Neural progenitor cell (in vitro differentiated cells): Measurements from ENCODE around the gene TEAD1. TPM values are rescaled to one million over a fixed set of nuclear protein-coding genes. Genes with fewer than 3 reads are reported as not detected.

ENCODE experiments used
- DNase-seq: peaks from one replicate; pipeline ENCODE4 v3.0.0-alpha.2; 2016; ENCODE audit warnings: low spot score
- H2AFZ ChIP-seq: fragments of 200-600 bp; sonication (generic); replicated peaks from 2 replicates; pipeline ENCODE4 v1.6.1; 2016; ENCODE audit warnings: antibody characterized with exemption
- H3F3A ChIP-seq: fragments of 200-600 bp; sonication (generic); 2 replicates; pipeline ENCODE4 v1.6.1; 2016; ENCODE audit warnings: antibody characterized with exemption, low read depth
- H3K27ac ChIP-seq: fragments of 200-600 bp; sonication (generic); 2 replicates; pipeline ENCODE4 v1.5.1; 2016; ENCODE audit warnings: mild to moderate bottlenecking
- H3K27me3 ChIP-seq: fragments of 200-600 bp; sonication (generic); 2 replicates; pipeline ENCODE4 v1.6.1; 2016; ENCODE audit warnings: mild to moderate bottlenecking, moderate library complexity
- H3K36me3 ChIP-seq: fragments of 200-600 bp; sonication (generic); 2 replicates; pipeline ENCODE4 v1.5.1; 2016
- H3K4me1 ChIP-seq: fragments of 200-600 bp; sonication (generic); 2 replicates; pipeline ENCODE4 v1.6.1; 2016; ENCODE audit warnings: mixed run types
- H3K4me2 ChIP-seq: fragments of 200-600 bp; sonication (generic); 2 replicates; pipeline ENCODE4 v1.6.1; 2016
- H3K4me3 ChIP-seq: fragments of 200-600 bp; sonication (generic); 2 replicates; pipeline ENCODE4 v1.5.1; 2016
- H3K79me2 ChIP-seq: fragments of 200-600 bp; sonication (generic); 2 replicates; pipeline ENCODE4 v1.6.1; 2016; ENCODE audit warnings: low read depth
- H3K9ac ChIP-seq: fragments of 200-600 bp; sonication (generic); 2 replicates; pipeline ENCODE4 v1.6.1; 2016
- H3K9me3 ChIP-seq: fragments of 200-600 bp; sonication (generic); 2 replicates; pipeline ENCODE4 v1.5.1; 2016; ENCODE audit warnings: low read depth
- H4K20me1 ChIP-seq: fragments of 200-600 bp; sonication (generic); 2 replicates; pipeline ENCODE4 v1.6.1; 2016; ENCODE audit warnings: low read depth
- H3K27ac Mint-ChIP-seq: 3 replicates; pipeline ENCODE4 v1.8.0; 2021; ENCODE audit warnings: mixed read lengths
- H3K27me3 Mint-ChIP-seq: 2 replicates; pipeline ENCODE4 v1.8.0; 2022; ENCODE audit warnings: low read depth, mild to moderate bottlenecking, inconsistent platforms, moderate library complexity, mixed read lengths; ENCODE audit not compliant: insufficient read depth
- H3K36me3 Mint-ChIP-seq: 3 replicates; pipeline ENCODE4 v1.8.0; 2021; ENCODE audit warnings: mixed read lengths
- H3K4me1 Mint-ChIP-seq: 3 replicates; pipeline ENCODE4 v1.8.0; 2021; ENCODE audit warnings: mixed read lengths
- H3K4me3 Mint-ChIP-seq: 3 replicates; pipeline ENCODE4 v1.8.0; 2021; ENCODE audit warnings: mild to moderate bottlenecking, moderate library complexity, mixed read lengths
- H3K9me3 Mint-ChIP-seq: 3 replicates; pipeline ENCODE4 v1.8.0; 2020; ENCODE audit warnings: mixed read lengths
- EZH2 ChIP-seq: fragments of 200-600 bp; sonication (generic); IDR thresholded peaks from 2 replicates; pipeline ENCODE4 v1.6.1; 2017; ENCODE audit warnings: antibody characterized with exemption, mild to moderate bottlenecking, moderate library complexity
- EZH2phosphoT487 ChIP-seq: fragments of 200-600 bp; sonication (generic); IDR thresholded peaks from 2 replicates; pipeline ENCODE4 v1.6.1; 2017; ENCODE audit warnings: antibody characterized with exemption
- total RNA-seq: library from RNA; depleted of rRNA; stranded (reverse); fragments of >200 nt; gene quantifications from 2 replicates; pipeline ENCODE4 v1.2.3, GENCODE V29; 2015; ENCODE audit warnings: low replicate concordance
- TF ChIP-seq, protein P1 (sequence below): fragments of 200-600 bp; sonication (generic); IDR thresholded peaks from 2 replicates; pipeline ENCODE4 v1.5.1; 2017; ENCODE audit warnings: antibody characterized with exemption, mild to moderate bottlenecking

TEAD1 gene
- total RNA-seq, 1 donor from 2014 or later = 98.3 TPM

DNA sequence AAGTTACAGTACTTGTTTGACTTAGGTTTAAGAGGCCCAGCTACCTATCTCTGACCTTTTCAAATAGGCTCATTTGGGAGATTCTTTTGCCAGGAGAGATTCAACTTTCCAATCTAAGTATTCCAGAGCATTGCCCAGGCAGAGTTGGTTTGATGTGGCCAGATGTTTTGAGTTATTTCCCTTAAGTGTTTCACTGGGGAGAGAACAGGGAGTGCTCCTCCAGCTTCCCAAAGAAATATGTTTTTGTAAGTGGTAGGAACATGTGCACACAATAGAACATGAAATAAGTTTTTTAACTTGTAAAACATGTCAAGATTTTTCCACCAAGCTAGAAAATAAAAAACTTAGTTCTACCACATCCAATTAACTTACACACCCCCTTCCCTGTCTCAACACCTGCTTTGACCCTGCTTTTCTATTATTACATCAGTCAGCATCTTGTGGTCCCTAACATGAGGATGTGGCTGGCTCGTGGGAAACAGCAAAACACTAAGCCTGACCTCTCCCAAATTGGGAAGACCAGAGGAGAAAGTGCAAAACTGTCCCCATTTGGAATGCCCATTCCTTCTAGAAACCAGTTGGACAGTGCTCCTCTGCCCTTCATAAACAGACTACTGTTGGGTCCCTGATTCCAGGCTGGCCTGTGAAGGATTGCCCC, 264.5 kb downstream of the TEAD1 start:
- Histone ChIP-seq H3K27me3 (no peaks in the 10 kb centered on the region), H3K9ac (no peak overlapping the region), H3K36me3 (peaks cover 10% of the 10 kb centered on the region), H3K79me2 (no peaks in the 10 kb centered on the region), H3K4me3 (no peak overlapping the region), H3K4me2 (no peak overlapping the region), H2AFZ (no peak overlapping the region), H4K20me1 (no peaks in the 10 kb centered on the region), H3K4me1 (no peaks in the 10 kb centered on the region), H3F3A (no peaks in the 10 kb centered on the region), H3K27ac (no peak overlapping the region), H3K9me3 (no peaks in the 10 kb centered on the region)
- H3K27ac Mint-ChIP-seq = no peak overlapping the region
- H3K36me3 Mint-ChIP-seq = peaks cover 45% of the 10 kb centered on the region
- H3K9me3 Mint-ChIP-seq = no peaks in the 10 kb centered on the region
- no peak for DNase-seq
- no peaks in the 10 kb centered on the region for H3K4me1 Mint-ChIP-seq
- TF ChIP-seq EZH2phosphoT487 = no peak
- TF ChIP-seq, protein P1, sequence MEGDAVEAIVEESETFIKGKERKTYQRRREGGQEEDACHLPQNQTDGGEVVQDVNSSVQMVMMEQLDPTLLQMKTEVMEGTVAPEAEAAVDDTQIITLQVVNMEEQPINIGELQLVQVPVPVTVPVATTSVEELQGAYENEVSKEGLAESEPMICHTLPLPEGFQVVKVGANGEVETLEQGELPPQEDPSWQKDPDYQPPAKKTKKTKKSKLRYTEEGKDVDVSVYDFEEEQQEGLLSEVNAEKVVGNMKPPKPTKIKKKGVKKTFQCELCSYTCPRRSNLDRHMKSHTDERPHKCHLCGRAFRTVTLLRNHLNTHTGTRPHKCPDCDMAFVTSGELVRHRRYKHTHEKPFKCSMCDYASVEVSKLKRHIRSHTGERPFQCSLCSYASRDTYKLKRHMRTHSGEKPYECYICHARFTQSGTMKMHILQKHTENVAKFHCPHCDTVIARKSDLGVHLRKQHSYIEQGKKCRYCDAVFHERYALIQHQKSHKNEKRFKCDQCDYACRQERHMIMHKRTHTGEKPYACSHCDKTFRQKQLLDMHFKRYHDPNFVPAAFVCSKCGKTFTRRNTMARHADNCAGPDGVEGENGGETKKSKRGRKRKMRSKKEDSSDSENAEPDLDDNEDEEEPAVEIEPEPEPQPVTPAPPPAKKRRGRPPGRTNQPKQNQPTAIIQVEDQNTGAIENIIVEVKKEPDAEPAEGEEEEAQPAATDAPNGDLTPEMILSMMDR = no peak
- TF ChIP-seq EZH2 = no peak
- H3K27me3 Mint-ChIP-seq = no peaks in the 10 kb centered on the region
- no peak overlapping the region for H3K4me3 Mint-ChIP-seq

DNA sequence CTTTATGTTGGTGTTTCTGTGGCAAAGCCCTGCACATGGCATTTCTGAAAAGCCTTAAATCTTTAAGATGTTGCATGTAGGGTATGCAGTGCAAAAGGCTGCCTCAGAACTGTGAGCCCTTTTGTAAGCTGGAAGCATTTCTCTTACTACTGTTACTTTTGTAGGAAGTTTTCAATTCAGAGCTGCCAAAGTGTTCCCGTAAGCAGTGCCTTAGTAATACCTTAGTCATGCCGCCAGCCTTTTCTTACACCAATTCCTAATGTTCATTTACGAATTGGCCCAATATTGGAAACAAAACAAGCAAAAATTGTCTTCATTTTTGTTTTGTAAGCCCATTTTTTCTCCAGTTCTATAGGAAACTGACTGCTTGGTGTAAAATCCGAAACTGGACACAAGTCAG, 267.4 kb downstream of the TEAD1 start:
- Histone ChIP-seq H3K9me3 (no peaks in the 10 kb centered on the region), H3K4me2 (no peak overlapping the region), H3K79me2 (no peaks in the 10 kb centered on the region), H3K9ac (no peak overlapping the region), H3K4me1 (no peaks in the 10 kb centered on the region), H3F3A (no peaks in the 10 kb centered on the region), H3K27ac (no peak overlapping the region), H4K20me1 (no peaks in the 10 kb centered on the region), H3K4me3 (no peak overlapping the region), H2AFZ (no peak overlapping the region), H3K27me3 (no peaks in the 10 kb centered on the region), H3K36me3 (peaks cover 5% of the 10 kb centered on the region)
- DNase-seq = no peak
- Mint-ChIP-seq H3K9me3 (no peaks in the 10 kb centered on the region), H3K27me3 (no peaks in the 10 kb centered on the region), H3K27ac (no peak overlapping the region), H3K36me3 (peaks cover 43% of the 10 kb centered on the region), H3K4me1 (peaks cover 3% of the 10 kb centered on the region), H3K4me3 (no peak overlapping the region)
- TF ChIP-seq EZH2 (no peak), EZH2phosphoT487 (no peak)
- TF ChIP-seq, protein P1 = no peak

DNA sequence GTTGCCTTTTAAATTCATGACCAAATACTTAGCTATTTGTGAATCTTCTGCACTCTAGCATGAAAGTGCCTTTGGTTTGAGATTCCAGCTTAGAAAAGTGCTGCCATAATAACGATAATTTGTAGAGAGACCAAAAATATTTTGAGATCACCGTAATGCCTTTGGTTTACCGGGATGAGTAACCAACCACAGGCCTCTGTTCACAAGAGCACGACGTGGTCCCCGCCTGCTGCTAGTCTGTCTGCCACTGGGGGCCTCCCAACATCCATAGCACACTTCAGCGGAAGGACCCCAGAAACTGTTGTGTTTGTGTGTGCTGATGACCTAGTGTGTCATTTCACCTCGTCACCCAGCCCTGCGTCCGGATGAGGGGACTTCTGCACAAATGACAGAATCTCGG, 267.9 kb downstream of the TEAD1 start:
- no peak overlapping the region for H3K9ac ChIP-seq
- H3K4me2 ChIP-seq = no peak overlapping the region
- no peak overlapping the region for H3K27ac Mint-ChIP-seq

More for the DNA sequence above, 267.9 kb downstream of the TEAD1 start:
- H3K36me3 ChIP-seq = peaks cover under 1% of the 10 kb centered on the region
- H2AFZ ChIP-seq = no peak overlapping the region
- no peaks in the 10 kb centered on the region for H3K27me3 Mint-ChIP-seq
- no peak overlapping the region for H3K27ac ChIP-seq
- no peaks in the 10 kb centered on the region for H3K27me3 ChIP-seq
- no peak for TF ChIP-seq EZH2phosphoT487
- TF ChIP-seq, protein P1 = peak; percentile 34
- no peak for TF ChIP-seq EZH2
- peaks cover 38% of the 10 kb centered on the region for H3K36me3 Mint-ChIP-seq
- no peaks in the 10 kb centered on the region for H3K9me3 Mint-ChIP-seq
- H3K4me1 Mint-ChIP-seq = peaks cover 3% of the 10 kb centered on the region
- H3K4me3 Mint-ChIP-seq = no peak overlapping the region
- no peaks in the 10 kb centered on the region for H3K4me1 ChIP-seq
- no peak overlapping the region for H3K4me3 ChIP-seq
- no peaks in the 10 kb centered on the region for H3K9me3 ChIP-seq
- H3K79me2 ChIP-seq = no peaks in the 10 kb centered on the region
- DNase-seq = peak; percentile 22
- no peaks in the 10 kb centered on the region for H4K20me1 ChIP-seq
- H3F3A ChIP-seq = no peaks in the 10 kb centered on the region
